Stimulated activated CD4-positive, alpha-beta T cell treated with anti-CD3 and anti-CD28 coated beads, TNF-alpha, amount 100 ng/mL, for 24 hours (primary cell): Measurements from ENCODE around the gene LCN9.
"Not testable (repeated sequence)": the region's sequence is repeated elsewhere in the genome, so short reads cannot be mapped to it uniquely, and the experiment has no call there.

Source experiments
- DNase-seq, 3 experiments: peaks; one replicate each; pipeline ENCODE4 v3.0.0-alpha.2; 2020; ENCODE audit warnings: low read depth in 3 of 3

Gene LCN9

DNA sequence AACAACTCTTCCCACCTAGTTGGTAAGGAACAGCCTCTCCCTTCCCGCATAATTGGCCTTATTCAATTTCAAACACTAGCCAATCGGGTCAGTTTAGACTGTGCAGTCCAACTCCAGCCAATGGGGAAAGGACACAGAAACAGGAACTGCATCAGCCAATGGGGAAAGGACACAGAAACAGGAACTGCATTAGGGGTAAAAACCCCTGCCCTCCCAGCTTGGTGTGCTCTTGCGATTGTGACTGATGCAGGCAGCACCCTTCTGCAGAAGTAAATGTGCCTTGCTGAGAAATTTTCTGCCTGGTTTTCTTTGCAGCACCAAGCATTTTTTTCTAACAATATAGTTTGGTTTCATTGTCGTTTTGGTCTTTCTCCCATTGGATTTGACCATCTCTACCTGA is 15.2 kb upstream of the LCN9 start:
- no peak for DNase-seq

DNA sequence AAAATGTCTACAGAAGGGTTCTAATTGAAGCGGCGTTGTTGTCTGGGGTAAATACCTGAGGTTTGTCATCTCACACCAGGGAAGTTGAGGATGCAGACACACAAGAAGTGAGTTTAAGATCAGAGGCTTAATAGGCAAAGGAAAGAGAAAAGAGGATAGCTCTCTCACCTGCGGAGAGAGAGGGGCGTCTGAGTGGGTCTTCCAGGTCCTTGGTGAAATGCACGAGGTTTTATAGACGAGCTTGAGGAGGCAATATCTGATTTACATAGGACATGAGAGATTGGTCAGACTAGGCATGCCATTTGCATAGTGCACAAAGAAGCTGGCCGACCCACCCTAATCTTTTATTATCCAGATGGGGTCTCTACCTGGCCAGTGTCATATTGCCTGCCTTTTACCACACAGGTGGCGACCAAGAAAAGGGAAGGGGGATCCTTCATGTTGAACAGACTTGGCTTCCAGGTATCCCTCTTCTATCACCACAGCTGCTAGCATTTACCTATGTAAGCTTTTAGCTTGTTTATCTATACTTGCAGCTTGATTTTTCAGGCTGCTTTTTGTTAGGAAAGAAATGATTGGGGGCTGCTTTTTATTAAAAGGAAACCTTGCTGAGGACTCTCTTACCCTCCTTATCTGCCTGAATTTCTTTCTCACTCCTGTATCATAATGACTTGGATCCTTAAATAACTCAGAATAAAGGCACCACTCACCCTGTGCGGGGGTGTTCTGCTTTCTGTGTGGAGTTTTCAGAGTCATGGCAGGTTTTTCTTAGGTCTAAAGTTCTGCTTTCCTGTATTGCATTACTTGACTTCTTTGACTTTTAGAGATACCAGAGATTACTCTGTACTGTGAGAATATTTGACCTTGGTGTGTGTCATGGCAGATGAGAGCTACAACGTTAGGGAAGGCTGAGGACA is 14.4 kb upstream of the LCN9 start:
- no peak for DNase-seq

DNA sequence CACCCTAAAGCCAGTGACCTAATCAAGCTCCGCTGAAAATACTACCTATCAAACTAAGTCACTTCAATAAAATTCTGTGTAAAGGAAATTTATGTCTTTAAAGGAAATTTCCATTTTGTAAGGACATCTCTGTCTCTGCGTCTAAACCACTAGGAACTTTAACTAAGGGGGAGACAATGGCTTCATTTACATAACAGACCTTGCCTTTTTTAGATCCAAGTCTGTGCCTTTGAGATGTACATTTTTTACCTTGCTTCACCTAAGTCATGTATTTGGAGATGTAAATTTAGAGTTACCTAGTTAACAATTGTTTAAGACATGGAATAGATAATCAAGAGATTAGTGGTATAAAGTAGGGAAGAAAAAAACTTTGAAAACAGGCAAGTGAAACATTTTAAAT is 13.6 kb upstream of the LCN9 start:
- DNase-seq, result no peak

DNA sequence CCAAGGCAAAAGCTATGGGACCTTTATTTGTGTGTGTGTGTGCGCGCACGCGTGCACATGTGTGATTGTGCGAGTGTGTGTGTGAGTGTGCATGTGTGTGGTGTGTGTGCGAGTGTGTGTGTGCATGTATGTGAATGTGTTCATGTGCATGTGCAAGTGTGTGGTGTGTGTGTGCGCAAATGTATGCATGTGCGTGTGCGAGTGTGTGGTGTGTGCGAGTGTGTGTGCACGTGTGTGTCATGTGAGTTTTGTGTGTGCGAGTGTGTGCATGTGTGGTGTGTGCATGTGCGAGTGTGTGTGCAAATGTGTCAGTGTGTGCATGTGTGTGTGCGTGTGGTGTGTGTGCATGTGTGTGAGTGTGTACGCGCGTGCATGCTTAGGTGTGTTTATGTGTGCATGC is 12.7 kb upstream of the LCN9 start:
- DNase-seq, result no peak

DNA sequence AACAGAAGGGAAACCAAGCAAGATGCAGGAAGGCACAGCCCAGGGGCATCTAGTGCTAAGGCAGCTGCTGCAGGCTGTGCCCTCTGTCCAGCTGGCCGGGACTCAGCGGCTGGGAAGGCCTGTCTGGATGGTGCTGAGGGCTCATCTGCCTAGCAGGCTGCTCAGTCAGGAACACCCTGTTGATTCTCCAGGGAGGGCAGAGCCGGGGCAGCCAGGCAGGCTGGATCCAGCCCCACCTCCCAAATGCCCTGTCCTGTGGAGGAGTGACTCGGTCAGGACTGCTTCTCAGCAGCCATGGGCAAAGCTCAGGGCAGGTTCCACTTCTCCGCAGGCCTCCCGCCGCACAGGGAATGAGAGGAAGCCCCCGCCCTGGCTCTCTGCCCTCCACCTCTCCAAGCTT is 7.8 kb upstream of the LCN9 start:
- no peak for DNase-seq

DNA sequence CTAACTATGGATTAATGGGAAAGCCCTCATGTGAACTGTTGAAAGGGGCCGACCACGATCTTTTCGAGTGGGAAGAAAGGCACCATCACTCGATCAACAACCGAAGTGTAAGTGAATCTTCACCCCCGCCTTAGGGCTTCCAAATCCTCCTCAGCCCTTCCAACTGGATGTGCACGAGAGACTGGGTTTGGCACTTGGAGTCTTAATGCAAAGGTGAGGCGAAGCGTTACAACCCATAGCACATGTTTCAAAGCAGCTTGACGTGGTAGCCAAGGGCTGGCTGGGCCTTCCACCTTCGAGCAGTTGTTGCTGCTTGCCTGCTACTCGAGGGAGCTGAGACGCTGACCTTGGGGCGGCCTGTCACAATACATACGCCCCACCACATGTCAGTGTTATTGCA is 5.7 kb upstream of the LCN9 start:
- DNase-seq, result no peak

DNA sequence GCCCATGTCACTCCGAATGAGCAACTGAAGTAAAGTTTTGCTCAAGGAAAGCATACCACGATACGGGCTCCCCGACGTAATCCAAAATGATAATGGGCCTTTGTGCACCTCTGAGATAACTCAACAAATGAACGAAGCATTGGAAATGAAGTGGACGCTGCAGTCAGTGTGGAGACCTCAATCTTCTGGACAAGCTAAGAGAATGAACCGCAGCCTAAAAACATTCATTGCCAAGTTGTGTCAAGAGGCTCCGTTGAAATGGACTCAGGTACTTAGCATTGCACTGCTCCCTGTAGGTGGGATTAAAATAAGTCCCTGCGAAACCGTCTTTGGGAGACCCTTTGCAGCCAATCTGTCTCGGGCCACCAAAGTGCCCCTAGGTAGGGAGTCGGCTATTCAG is 3.9 kb upstream of the LCN9 start:
- no peak for DNase-seq

DNA sequence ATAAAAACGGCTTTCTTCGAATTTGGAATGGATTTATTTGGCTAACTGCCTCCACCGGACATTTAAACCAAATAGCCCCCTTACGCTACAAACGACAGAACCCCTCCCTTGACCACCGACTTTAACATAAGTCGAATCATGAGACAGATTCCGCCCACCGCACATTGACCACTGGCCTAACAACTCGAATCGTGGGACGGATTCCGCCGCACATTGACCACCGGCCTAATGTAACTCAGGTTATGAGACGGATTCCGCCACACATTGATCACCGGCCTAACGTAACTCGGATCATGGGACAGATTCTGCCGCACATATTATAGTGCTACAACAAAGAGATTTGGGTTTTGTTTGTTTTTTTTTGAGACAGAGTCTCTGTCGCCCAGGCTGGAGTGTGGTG is 2.7 kb upstream of the LCN9 start:
- DNase-seq, result no peak

DNA sequence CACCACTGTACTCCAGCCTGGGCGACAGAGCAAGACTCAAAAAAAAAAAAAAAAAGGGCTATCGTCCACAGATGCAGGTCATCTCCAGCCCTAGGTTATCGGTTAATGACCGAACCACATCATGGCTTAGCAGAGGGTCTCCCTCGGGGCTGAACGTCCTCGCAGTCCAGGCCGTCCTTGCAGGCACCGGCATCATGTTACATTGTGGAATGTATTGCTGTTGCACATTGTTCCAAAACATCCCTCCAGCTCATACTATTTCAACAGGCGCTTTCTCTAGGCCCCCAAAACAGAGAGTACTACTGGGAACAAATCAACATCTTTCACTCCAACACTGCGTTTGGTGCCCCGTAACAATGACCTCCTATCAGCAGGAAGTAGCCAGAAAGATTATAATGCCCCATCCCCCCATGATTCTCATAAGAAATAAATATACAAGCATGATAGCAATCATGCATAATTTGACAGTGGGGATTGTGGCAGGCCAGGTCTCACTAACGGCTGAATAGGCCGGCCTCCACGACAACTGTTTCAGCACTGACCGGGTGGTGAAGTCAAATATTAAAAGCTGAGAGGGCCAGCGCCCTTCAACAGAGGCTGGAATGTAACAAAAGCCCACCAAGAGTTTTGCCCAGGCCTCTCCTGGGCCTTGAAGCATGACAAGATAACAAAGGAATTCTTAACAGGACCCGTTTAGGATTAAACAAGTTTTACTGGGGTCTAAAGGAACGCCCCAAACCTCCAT is 1.1 kb upstream of the LCN9 start:
- DNase-seq, result no peak

DNA sequence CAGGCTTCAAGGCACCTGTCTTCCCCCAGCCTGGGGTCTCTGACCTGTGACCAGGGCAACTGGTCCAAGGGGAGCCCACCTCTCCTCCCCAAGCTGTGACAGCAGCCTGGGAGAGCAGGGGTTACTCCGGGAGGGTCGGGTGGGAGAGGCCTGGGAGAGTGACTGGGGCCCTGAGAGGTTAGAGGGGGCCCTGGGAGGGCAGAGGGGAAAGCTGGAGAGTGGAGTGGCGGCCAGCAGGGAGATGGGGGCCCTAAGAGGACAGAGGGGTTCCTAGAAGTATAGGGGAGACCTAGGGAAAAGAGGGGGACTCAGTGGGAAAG is 302 bp downstream of the LCN9 start:
- no peak for DNase-seq

DNA sequence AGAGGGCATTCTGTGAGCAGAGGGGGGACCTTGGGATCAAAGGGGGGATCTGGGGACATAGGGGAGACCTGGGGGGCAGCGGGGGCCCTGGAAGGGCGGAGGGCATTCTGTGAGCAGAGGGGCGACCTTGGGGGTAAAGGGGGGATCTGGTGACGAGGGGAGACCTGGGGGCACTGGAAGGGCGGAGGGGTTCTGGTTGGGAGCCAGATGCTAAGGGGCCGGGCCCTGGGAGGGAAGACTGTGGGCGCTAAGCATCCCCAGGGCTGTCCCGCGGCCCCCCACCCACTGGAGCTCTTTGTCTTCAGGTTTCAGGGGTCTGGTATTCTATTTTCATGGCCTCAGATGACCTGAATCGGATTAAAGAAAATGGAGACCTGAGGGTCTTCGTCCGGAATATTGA is 748 bp downstream of the LCN9 start:
- no peak for DNase-seq

DNA sequence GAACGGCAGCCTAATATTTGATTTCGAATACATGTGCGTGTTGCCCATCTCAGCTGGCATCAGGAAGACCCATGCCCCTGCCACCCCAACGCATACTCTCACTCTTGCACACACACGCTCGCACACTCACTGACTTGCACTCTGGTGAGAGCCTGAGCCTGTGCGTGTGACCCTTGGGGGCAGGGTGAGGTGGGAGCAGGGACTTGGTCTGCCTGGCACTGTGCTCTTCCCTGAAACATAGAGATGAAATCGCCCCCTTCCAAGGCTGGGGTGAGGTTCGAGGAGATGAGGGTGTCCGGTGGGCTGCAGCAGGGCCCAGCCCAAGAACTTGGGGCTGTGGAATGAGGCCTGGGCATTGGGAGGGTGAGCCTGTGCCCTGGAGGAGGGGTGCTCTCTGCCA is 1.2 kb downstream of the LCN9 start:
- no peak for DNase-seq

DNA sequence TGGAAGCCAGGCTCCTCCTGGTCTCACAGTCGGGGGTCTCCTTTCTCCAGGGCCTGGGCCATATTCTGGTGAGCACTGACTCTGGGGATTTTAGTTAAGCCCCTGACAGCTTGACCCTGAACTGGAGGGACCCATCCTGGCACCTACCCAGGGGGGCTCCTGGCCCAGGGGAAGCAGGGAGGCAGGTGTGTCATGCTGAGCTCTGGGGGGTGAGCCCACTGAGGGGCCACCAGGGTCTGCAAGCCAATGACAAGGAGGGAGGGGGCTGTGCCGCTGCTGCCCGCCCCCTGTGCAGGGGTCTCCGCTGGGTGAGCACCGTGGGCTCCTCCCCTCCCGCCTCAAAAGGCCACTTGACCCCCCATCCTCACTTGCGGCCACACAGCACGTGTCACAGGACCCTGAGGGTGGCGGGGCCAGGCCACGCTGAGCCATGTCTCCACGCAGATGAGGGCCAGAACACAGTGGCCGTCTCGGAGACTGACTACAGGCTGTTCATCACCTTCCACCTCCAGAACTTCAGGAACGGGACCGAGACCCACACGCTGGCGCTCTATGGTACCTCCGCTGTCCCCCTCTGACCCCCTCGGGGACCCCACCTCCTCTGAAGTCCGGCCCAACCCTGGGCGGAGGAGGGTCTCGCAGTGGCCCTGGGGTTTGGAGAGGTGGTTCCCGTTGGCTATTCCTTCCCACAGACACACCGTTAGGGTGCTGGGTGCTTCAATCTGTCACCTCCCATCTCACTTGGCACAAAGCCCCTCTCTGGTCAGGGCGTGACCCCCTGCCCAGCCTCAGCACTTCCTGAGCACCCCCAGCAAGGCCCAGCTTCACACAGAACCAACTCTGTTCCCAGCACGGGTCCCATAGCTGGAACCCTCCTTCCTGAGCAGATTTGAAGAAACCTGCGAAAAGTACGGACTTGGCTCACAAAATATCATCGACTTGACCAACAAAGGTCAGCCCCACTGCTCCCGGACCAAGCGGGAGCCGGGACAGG is 2.0 kb downstream of the LCN9 start:
- no peak for DNase-seq

DNA sequence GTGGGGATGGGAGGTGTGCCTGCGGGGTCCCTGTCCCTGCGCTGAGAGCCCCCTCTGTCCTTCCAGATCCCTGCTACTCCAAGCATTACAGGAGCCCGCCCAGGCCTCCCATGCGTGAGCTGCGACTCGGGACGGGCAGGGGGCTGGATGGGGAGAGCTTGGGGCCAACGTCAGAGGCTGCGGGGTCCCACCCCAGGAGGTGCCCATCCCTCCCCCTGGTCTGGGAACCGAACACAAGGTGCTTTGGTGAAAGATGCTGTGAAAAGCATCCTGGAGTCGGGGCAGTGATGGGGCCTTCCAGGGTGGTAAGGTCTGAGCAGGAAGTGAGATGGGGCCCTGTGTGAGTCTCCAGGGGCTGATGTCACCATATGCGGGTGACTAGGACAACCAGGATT is 2.7 kb downstream of the LCN9 start:
- no peak for DNase-seq

DNA sequence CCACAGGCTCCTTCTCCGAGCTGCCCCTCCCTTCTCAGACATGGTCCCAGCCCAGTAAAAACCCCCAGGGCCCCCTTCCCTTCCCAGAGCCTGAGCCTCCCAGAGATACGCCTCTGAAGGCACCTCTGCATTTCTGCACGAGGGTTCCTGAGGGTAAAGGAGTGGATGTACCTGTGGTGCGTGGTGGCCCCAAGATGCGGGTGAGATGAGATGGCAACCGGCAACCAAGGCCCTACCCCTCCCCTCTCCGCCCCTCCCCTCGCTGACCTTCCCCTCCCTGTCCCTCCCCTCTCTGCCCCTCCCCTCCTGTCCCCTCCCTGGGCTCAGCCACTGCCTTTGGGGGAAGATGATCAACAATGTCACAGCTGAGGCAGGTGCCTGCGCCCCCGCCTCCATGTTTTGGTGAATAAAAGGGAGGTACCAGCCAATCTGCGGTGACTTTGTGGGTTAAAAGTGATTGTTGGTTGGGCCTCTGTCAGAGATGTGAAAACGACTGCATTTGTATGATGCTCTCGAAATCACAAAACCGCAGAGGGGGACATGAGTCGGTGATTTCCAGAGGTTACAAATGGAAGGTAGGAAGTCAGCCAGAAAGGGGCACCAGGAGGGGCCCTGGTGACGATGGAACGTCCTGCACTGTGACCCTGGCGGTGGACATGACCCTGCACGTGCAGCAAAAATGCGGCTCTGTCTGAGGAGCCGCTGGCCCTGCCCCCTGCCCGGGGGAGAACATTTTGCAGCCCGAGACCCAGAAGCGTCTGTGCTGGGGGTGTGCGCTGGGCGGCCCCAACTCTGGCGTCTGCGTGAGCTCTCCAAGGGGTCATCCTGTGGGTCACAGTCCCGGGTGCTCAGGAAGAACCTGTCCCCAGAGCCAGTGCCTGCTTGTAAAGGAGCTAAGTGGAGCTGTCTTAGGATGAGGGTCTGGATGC is 3.7 kb downstream of the LCN9 start:
- DNase-seq, result no peak

DNA sequence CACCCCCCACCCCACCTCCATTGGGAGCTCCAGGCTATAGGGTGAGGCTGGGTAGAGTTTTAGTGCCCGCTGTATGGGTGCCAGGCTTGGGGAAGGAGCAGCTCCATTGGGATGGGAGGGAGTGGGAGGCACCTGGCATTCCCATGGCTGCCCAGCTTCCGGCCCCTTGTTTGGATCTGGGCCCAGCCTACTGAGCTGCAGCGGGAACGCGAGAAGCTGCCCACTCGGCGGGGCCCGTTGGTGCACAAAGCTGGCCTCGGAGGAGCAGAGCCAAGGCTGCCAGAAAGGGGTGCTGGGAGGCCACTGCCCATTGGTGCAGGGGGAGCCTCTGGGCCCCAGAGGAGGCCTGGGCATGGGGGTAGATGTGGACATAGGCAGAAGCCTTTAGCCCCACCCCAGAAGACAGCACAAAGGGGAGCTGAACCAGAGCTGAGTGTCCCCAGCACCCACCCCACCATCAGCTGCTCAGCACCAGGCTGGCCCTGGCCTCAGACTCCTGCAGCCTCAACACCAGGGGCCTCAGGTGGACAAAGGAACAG is 4.4 kb downstream of the LCN9 start:
- no peak for DNase-seq

DNA sequence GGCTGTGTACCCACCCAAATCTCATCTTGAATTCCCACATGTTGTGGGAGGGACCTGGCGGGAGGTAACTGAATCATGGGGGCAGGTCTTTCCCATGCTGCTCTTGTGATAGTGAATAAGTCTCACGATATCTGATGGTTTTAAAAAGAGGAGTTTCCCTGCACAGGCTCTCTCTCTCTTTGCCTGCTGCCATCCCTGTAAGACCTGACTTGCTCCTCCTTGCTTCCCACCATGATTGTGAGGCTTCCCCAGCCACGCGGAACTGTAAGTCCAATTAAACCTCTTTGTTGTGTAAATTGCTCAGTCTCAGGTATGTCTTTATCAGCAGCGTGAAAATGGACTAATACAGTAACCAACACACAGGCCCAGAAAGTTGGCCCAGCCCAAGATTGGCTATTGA is 5.9 kb downstream of the LCN9 start:
- not testable (repeated sequence) for DNase-seq

DNA sequence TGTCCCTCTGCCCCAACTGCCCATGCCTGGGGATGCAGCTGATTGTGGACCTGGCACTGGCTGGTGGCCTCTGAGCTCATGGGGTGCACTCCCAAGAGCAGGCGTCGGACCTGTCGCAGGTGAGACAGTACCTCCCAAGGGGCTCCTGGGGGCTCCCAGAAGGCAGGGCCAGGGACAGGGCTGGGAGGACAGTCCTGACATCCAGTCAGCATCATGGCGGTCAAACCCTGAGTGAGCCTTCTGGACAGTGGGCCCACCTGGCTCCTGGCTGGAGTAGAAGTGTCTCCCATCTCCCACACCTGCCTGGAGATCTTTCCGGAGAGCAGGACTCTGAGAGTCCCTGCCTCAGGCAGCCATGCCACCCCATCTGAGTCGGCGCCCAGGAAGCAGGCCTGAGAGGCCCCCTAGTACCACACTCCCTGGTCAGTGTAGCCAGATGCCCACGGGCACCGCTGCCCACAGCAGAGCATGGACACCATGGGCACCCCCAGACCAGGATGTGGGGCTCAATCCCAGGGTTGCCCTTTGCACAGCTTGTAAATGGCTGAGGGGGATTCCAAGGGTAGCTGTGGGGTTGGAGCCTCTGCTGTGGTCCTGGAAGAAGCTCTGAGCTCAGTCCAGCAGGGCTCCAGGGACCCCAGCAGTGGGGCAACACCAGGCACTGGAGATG is 6.6 kb downstream of the LCN9 start:
- DNase-seq, result no peak

DNA sequence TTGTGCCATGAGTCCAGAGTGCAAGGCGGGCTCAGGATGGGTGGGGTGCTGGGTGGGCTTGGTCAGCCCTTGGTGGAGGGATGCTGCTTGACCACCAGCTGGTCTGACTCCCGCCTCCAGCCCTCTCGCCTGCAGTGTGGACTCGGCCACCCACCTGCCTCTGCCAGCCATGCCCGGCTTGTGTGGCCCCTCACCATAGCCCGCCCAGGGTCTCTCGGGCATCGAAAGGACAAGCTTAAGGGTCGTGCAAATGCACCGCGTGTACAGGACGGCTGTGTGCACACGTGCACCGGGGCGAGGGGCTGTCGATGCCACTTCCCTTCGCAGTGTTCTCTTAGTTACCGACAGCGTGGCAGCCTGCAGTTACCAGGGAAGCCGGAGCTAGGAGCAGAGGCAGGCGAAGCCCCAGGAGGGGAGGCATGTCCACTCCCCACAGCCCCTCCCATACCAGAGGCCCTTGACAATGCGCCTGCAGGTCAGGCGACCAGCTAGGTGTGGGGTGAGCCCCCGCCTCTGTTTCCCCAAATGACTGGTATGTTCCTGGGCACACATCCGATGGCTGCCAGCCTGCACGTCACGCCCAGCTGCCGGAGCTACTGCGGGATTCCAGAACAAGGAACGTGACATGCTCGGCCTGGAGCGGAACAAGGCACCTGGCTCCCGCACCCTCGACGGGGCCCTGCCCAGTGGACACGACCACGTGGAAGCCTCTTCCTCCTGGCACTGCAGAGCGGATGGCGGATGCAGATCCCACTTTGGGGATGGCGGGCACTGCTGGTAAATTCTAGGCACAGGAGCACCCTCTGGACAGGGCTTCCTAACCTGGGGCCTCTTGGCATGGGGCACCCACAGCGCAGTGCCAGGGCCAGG is 7.8 kb downstream of the LCN9 start:
- DNase-seq, result no peak
